Fibroblast of peridontal ligament (primary cell): Measurements from ENCODE around the gene COL11A2.
A peak's percentile ranks its signal among the peaks of the same experiment; 100 is the strongest.

ENCODE experiments used
- DNase-seq: peaks from one replicate; pipeline ENCODE4 v3.0.0-alpha.2; 2010; ENCODE audit errors: extremely low read depth

Gene COL11A2

DNA sequence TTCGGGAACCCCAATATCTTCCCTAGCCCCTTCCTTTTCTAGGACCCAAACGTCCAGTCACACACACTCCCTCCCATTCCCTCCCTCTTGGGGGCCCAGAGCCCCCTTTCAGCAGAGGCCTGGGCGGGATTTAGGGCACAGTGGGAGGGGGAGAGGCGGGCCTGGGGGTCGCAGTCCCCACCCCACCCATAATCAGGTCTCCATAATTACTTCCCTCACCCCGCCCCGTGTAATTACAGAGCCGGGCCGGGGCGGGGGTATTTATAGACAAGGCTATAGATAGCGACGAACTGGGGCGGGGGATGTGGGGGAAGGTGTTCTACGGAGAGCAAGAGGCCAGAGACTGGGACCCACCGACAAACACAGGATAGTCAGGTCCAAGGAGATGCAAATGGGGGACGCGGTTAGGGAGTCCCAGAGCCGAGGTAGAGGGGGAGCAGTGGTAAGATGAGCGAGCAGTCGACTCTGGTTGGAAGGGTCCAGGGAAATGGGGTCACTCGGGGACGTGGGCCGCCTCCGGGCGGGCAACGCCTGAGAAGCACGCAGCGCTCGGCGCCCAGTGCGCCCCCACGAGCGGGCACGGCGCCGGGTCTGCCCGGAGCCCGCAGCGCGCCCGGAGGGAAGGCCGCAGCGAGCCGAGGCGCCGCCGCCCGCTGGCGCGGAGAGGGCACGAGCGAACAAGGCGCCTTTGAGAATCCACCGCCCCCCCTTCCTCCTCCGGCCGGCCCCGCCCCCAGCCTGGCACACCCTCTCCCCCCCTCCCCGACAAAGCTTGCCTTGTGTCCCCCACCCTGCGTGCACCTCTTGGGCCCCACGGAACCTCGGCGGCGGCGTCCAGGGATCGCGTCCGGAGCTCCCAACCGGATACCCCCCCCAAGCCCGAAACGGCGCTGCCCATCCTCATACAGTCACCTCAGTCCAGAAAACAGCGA, 670 bp upstream of the COL11A2 start:
- DNase-seq: no peak

DNA sequence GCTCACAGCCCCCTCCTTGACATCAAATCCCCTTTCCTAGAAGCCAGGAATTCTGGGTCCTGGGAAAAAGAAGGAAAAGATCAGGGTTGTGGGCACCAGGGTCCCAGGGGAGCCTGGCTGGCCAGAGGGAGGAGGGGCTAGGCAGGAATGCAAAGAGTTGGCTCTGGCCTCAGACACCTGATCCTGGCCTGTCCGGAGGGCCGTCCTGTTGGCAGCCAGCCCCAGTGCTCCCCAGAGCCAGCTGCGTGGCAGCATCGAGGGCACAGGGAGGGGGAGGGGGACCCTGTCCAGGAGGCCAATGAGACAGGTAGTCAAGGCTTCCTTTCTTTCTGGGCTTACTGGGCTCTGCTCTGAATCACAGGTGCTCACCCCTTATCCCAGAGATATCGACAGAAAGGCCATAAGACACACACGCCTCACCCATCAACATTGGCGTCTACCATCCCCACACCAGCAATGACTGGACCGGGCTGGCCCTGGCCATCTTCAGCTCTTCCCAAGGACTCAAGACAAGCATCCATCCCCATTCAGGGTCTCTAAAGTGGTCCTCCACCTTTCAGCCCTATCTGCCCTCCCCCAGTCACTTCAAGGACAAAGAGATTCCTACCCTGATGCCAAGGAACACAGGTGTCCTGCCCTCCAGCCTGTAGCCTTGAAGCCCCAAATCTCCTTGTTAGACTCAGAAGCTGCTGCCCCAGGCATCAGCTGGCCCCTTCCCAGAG, 723 bp downstream of the COL11A2 start:
- no peak for DNase-seq

DNA sequence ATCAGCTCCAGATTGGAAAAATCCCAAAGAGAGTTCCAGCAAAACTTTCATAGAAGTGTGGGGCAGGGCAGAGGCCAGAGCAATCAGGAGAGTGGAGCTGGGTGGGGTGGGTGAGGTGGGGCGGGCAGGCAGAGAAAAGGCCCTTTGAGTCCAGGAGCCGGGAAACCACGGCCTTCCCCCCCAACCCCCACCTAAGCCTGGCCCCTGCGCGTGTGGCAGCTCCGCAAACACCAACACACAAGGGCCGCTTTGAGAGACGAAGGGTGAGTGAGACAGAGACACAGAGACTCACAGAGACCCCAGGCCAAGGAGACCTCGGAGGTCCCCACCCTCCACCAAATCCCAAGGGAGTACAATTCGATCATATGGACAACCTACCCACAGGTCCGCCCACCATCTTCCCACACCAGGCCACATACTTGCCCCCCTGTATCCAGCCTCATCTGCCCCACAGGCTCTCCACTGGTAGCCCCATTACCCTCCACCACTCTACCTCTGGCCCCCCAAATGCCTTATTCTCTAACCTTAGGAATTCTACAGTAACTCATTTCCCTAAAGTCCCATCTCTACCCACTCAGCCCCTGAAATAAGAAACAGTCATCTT, 1.7 kb downstream of the COL11A2 start:
- no peak for DNase-seq

DNA sequence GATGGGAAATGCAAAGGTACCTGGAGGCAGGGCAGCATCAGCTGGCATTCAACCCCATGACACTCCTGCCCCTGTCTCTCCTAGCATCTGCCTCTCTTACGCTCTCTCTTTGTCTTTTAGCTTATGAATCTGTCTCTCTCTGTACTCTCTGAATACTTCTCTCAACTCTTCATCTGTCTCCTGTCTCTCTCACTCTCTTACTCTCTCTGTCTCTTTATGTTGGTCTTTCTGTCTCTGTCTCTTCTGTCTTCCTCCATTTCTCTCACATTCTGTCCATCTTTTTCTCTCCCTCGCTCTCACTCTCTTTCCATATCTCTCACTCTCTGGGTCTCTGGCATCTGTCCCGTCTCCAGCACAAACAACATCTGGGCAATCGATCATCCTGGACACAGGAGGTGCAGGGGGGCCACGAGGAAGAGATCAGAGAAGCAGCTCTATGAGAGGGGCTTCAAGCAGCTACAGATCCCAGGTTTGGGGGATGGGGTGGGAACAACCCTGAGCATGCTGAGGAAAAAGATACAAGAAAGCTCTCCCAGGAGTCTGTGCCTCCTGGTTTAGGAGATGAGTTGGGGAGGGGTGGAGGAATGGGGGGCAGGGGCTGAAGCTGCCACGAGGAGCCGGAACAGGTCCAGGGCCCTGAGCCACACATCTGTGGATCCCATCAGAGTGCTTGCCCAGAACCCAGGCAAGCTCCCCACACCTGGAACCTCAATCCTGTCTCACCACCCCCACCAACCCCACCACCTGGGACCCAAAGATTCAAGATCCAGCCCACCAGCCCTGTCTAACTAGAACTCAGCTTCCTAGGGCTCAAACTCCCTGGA, 2.4 kb downstream of the COL11A2 start:
- DNase-seq: no peak

DNA sequence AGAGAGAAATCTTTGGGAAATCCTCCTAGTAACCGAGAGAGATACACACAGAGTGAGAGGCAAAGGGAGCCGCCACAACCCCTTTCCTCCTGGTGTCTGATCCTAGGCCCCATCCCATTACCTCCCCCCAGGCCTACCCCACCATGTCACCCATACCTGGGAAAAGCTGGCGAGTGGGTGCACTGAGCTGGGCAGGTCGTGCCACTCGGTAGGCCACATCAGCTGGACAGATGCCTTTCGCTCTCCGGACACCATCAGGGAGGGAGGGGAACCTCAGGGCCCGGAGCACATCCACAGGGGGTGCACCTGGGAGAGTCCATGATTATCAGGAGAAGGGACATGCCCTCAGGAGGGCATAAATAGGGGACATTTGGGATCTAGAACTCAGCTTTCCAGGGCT, 3.1 kb downstream of the COL11A2 start:
- DNase-seq: no peak

DNA sequence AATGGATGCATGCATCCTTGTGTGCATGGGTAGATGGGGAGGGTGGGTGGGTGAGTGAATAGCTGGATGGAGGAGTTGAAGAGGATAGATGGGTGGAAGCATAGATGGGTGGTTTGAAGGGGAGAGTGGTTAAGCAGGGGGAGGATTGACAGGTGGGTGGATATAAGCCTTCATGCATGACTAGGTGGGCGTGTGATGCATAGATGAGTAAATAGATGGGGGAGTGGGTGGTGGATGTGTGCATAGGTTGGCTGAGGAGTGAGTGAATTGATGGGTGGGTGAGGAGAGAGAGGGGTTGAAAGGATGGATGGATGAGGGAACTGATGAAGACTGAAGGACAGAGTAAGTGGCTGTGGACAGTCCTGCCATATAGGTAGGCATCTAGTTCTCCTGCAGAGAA, 4.5 kb downstream of the COL11A2 start:
- no peak for DNase-seq

DNA sequence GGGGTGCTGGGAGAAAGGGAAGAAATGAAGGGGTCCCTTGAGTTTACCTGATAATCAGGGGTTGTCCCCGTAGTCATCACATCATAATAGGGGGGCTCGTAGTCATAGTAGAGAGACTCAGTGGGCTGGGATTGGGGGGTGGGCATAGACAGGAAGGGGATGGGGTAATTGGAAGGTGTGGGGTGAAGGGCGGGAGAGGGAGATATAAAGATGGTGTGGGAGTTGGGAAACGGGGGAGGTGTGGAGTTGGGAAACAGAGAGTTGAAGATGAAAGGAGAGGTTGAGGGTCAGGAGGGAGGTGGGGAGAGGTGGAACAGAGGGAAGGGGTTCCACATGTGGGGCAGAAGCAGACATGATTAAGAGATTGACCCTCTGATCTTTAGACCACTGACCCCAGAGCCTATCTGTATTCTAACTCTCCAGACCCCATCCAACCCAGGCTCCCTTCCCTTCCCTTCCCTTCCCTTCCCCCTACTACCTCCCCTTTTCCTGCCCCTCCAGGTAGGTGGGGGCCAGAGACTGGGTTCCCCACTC, 6.5 kb downstream of the COL11A2 start:
- no peak for DNase-seq

DNA sequence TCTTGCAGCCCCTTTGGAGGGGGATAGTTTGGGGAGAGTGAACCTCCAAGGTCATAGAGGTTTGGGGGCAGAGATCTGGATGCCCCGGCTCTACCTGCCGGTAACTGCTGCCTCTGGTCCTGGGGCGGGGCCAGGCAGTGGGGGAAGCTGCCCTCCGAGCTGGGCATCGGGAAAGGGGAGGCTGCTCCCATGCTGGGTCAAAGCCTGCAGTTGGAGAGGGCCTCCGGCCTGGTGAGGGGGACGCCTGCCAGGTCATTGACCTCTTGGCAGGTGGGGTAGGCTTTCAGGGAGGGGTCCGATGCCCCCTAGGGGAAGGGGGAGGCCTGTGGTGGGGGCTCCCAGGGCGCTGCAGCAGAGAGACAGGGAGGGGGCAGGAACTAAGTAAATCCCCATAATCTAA, 7.1 kb downstream of the COL11A2 start:
- DNase-seq: no peak

DNA sequence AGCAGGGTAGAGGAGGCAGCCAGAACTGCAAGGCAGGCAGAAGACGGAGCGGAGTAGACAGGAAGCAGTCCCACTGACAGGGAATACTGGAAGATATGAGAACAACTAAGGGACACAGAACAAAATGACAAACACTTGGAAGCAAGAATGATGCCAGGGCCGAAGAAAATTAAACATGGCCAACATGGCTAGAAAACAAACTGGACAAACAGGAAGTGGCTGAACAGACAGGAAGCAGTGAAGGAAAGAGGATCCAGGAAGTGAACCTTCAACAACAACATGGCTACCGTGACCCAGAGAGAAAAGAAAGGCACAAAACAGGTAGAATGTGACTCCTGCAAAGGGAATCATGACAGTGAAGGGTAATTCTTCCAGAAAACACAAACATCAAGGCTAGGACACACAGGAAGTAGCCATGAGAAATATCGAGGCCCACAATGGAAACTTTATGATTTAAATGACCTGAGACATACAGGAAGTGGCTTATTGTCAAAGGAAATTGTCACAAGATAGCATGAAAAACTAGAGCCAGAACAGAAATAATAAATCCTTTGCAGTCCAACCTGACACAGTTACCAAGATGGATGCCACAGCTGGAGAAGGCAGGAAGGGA, 9.1 kb downstream of the COL11A2 start:
- no peak for DNase-seq

DNA sequence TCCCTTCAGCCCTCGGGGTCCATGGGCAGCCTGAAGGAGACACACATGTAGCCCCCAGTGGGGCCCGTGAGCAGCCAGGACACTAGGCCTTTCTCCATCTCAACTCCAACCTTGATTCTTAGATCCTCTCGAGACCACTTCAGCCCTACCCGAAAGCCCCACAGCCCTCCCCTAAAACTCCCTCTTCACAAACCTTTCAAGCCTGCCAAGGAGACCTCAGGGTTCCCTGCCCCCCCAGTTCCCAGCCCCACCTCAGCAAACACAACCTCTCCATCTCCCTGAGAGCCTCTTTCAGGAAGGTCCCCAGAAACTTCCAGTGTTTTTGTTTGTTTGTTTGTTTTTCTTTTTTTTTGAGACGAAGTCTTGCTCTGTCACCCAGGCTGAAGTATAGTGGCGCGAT, 11.1 kb downstream of the COL11A2 start:
- DNase-seq: no peak

DNA sequence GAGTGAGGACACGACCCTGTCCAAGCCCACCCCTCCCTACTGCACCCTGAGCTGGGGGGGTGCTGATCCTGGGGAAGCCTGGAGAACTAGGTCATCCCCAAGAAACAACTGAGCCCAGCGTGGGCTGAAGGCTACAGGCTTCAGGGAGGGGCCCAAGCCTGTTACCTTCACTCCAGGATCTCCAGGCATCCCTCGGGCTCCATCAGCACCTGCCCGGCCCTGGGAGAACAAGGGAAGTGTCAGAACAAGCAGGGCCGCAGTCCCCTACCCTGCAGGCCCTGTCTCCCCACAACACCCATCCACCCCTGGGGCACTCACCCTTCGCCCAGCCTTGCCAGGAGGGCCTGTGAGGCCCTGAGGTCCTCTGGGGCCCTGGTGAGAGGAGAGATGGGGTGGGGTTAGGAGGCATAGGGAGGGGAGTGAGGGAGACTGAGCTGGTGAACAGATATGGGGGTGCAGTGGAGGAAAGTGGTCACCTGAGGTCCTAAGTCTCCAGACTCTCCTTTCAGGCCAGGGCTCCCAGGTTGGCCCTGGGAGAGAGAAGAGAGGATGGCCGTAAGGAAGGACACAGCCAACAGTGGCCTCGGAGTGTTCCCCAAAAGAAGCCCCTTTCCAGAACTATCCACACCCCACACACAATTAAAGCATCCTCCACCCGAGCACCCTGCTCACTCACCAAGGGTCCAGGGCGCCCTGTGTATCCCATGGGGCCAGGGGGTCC, 13.4 kb downstream of the COL11A2 start:
- DNase-seq: no peak

DNA sequence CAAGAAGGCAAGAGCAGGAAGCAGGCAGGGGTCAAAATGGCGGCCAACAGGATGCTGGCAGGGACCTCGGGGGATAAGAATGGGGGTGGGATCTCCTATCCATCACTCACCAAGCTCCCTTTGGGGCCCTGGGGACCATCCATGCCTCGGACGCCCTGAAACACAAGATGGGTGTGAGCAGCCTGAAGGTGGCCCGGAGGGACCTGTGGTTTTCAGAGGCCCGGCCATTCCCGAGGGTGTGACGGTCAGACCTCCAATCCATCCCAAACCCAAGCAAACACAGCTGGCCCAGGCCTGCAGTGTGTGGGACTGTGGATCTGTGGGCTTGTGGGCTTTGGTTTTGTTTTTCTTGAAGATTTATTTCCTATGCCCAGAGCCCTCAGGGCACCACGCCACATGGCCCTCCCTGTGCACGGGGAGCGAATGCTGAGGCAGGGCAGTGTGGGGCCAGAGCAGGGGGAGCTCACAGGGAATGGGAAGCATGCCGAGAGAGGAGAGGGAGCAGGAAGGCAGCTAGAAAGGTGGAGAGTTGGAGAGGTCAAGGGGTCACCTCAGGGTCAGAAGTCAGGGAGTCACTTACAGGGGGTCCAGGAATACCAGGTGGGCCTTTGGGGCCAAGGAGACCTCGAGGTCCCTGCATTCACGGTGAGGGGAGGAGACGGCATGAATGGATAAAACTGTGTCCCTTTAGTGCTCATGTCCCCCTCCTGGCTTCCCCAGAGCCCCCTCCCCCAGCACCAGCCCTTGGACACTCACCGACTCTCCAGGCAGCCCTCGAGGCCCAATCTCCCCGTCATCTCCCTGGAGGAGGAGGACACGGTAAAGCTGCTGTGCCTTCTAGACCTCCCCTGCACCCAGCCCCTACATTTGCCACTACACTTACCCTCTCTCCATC, 14.5 kb downstream of the COL11A2 start:
- peak; percentile 47 for DNase-seq

DNA sequence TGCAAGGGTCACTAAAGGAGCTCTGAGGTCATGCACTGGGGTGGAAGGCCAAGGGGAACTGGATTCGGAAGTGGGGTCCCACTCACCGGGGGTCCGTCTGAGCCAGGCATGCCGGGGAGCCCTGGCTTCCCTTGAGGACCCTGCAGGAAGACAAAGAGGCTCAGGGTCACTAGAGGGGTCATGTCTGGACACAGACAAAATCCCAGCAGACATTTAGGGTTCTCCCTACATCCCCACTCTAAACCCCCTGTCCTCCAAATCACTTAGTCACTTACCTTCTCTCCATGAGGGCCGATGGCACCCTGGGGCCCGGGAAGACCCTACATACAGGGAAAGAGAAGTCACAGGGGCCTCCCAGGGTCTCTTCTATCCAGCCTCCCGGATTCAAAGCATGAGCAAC, 15.4 kb downstream of the COL11A2 start:
- no peak for DNase-seq

DNA sequence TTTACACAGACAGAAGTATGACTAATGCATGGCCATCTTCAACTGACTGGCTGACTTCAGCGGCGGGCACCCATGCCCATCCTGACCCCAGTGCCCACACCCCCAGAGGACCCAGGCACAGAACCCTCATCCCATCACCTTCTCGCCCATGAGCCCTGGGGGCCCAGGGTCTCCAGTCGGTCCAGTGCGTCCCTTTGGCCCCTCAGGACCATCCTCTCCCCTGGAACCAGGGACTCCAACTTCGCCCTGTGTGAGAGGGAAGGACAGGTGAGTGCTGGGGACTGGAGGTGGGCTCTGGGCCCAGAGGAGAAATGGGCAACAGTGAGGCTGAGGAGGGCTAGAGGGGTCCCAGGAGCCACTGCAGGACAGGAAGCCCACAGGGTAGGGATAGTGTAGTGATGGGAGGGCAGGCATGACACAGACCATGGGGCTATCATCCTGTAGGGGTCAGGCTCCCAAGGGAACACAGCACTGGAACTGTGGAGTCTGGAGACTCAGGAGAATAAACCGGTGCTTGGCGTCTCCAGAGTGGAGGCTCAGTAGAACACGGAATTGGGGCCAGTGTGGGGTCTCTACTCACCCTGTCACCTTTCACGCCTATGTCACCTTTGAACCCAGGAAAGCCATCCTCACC, 16.7 kb downstream of the COL11A2 start:
- DNase-seq: no peak

DNA sequence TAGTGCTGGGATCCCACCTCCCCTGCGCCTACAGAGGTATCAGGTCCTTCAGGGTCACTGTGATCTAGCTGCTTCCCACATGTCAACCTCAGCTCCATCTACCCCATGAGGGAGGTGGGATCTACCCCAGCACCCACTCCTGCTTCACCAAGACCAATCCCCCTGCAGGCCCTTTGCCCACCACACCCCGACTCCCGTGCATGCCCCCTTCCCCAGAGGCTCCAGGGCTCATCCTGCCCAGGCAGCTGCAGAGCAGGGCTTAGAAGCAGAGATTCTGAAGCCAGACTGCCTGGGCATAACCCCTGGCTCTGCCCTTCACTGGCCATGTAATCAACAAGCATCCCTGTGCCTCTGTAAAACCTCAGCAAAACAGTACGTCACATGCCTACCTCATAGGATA, 17.5 kb downstream of the COL11A2 start:
- DNase-seq: no peak

DNA sequence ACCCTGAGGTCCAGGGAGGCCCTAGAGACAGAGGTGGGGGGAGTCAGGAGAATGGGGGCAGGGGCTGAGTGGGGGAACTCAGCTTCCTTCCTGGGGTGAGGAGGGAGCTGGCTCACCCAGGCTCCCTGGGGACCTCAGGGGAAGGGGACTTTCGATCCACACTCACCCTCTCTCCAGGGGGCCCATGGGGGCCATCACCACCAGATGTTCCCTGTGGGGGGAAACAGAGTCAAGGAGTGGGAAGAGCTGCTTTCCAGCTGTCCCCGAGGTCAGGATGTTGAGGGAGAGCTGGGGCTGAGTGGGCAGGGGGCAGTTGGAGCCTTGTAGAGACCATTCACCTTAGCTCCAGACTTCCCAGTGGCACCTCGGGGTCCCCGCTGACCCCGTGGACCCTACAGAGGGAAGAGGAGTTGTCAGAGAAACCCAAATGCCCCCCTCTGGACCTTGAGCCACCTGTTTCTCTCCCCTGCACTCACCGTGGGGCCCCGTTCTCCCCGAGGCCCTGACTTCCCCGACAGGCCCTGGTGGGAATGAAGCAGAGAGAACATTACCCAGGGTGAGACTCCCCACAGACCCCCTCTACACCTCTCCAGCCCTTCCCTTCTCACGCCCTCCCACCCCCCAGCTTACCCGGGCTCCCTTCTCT, 18.6 kb downstream of the COL11A2 start:
- DNase-seq: no peak

DNA sequence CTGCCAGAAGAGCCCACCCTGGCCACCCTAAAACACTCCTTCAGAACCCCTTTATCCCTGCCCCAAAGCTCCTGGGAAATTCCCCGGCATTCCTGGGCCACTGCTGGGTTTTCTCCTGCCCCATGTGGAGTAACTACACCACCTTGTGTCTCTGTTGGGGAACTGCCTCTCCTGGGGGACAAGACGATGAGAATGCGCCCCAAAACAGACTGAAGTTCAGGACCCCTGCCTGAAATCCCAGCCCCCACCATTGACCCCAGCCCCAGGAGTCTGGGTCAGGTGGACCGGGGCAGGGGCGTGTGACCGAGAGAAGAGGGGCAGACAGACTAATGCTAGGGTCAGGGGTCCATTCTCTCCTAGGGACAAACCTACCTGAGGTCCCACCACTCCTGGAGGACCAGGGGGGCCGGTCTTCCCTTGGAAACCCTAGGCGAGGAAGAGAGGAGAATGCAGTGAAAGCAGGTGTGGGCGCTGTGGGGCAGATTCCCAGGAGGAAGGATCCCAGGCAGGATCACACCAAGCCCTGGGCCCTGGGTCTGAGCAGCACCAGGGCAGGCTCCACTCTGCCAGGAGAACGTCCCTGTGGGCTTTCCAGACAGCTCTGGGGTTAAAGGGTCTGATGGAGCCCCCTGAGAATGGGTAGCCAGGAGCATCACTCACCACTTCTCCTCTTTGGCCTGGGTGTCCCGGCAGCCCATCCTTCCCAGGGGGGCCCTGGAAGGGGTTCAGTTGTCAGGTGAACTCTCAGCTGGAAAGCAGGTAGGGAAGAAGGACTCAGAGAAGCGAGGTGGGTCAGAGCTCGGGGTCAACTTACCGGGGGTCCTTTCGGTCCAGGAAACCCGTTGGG, 19.4 kb downstream of the COL11A2 start:
- peak; percentile 45 for DNase-seq
